ENCODE data around the gene PDIA6. TPM values are rescaled to one million over a fixed set of nuclear protein-coding genes. Genes with fewer than 3 reads are reported as not detected.

PDIA6 gene
- total RNA-seq, 2 experiments from 2014 or later, result 25.5 to 26.3 TPM

DNA sequence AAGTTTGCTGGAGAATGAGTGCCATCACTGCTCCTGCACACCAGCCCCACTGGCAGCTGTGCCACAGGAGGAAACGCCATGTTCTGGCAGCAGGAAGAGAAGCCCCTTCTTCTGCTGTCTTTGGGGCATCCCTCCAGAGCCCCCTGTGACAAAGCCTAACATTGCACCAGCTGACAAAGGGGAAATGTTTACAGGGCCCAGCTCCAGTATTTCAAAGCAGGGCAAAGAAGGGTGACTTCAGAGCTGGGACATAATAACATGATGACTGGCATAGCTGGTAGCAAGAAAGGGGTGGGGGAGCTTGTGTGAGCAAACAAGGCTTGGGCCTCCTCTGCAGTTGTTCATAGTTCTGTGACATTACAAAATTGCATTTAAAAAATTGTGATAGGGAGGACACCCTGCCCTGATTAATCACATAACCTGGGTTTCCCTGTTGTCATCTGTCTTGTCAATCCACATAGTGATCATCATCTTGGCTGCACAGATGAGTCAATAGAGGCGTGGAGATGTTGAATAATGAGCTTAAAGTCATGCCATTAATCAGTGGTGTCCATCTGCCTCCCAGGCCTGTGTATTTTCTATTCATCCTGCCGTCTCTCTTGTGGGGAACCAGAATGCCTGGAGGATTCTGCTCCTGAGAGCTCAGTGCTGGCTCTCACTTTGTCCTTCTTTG is 29.1 kb upstream of the PDIA6 start:
- peaks cover 26 to 35% of the 10 kb centered on the region in 2 experiments for H3K9me3 ChIP-seq (ENCODE audit: control insufficient read depth in 1 of 2, insufficient read depth in 1 of 2, low read length in 2 of 2)
- POLR2A ChIA-PET, result no interaction called here
- Mint-ChIP-seq H3K27me3 (peaks cover 20% of the 10 kb centered on the region), H3K4me3 (no peak overlapping the region), H3K36me3 (ENCODE audit: low read depth) (peaks cover 12% of the 10 kb centered on the region), H3K27ac (no peak overlapping the region), H3K4me1 (ENCODE audit: low read depth) (no peaks in the 10 kb centered on the region), H3K9me3 (peaks cover 5% of the 10 kb centered on the region)
- H3K4me1 ChIP-seq (ENCODE audit: insufficient read depth, low read length), result no peaks in the 10 kb centered on the region
- no peaks in the 10 kb centered on the region for H3K36me3 ChIP-seq (ENCODE audit: insufficient read depth, low read length)
- H3K27ac ChIP-seq (ENCODE audit: low read depth in 1 of 2, low read length in 2 of 2), result no peak overlapping the region
- H3K27me3 ChIP-seq (ENCODE audit: control insufficient read depth in 1 of 2, insufficient read depth in 2 of 2, low read length in 2 of 2), result peaks cover 5 to 8% of the 10 kb centered on the region in 2 experiments
- no peak overlapping the region for H3K4me3 ChIP-seq (ENCODE audit: low read length)
- DNase-seq (no peak), ATAC-seq (ENCODE audit: poor library complexity) (no peak)
- TF ChIP-seq, protein P1, sequence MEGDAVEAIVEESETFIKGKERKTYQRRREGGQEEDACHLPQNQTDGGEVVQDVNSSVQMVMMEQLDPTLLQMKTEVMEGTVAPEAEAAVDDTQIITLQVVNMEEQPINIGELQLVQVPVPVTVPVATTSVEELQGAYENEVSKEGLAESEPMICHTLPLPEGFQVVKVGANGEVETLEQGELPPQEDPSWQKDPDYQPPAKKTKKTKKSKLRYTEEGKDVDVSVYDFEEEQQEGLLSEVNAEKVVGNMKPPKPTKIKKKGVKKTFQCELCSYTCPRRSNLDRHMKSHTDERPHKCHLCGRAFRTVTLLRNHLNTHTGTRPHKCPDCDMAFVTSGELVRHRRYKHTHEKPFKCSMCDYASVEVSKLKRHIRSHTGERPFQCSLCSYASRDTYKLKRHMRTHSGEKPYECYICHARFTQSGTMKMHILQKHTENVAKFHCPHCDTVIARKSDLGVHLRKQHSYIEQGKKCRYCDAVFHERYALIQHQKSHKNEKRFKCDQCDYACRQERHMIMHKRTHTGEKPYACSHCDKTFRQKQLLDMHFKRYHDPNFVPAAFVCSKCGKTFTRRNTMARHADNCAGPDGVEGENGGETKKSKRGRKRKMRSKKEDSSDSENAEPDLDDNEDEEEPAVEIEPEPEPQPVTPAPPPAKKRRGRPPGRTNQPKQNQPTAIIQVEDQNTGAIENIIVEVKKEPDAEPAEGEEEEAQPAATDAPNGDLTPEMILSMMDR (IDR thresholded peaks at IDR 0.05), result no peak
- intact Hi-C loops (cut with DNase I, micrococcal nuclease), result no loop called here
- CTCF ChIA-PET, result interaction anchor here (0.8 kb wide), 1 partner anchor 9 kb away, joined by 3 read pairs; no protein-coding TSS in a partner anchor

DNA sequence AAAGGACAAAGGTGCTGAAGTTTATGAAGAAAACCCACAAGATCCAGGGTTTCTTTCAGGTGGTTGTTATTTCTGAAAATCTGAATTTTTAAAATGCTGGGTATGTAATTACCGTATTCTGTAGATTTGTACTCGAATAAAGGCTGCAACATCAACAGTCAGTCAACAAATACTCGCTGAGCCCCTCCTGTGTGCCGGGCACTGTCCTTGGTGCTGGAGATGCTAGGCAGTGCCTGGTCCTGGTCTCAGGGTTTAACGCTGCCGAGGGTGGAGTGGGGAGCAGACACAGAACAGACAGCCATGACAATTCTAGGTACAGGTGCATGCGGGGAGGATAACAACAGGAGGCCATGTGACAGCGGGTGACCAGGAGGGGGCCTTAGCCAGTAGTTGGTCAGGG is 27.2 kb upstream of the PDIA6 start:
- Histone ChIP-seq H3K4me1 (ENCODE audit: insufficient read depth, low read length) (peaks cover 8% of the 10 kb centered on the region), H3K27me3 (ENCODE audit: control insufficient read depth in 1 of 2, insufficient read depth in 2 of 2, low read length in 2 of 2) (peaks cover 5 to 8% of the 10 kb centered on the region in 2 experiments), H3K36me3 (ENCODE audit: insufficient read depth, low read length) (no peaks in the 10 kb centered on the region), H3K4me3 (ENCODE audit: low read length) (no peak overlapping the region), H3K9me3 (ENCODE audit: control insufficient read depth in 1 of 2, insufficient read depth in 1 of 2, low read length in 2 of 2) (peaks cover 26 to 35% of the 10 kb centered on the region in 2 experiments), H3K27ac (ENCODE audit: low read depth in 1 of 2, low read length in 2 of 2) (no peak overlapping the region)
- DNase-seq, result no peak
- TF ChIP-seq, protein P1 (IDR thresholded peaks at IDR 0.05), result no peak
- no peaks in the 10 kb centered on the region for H3K4me1 Mint-ChIP-seq (ENCODE audit: low read depth)
- intact Hi-C loops (cut with DNase I, micrococcal nuclease), result loop anchor here in 1 of 2 experiments (10.0 kb wide), 1 partner anchor 935 kb away; no protein-coding TSS in a partner anchor
- no peak overlapping the region for H3K4me3 Mint-ChIP-seq
- H3K9me3 Mint-ChIP-seq, result peaks cover 5% of the 10 kb centered on the region
- peaks cover 12% of the 10 kb centered on the region for H3K27me3 Mint-ChIP-seq
- ChIA-PET POLR2A (no interaction called here), CTCF (no interaction called here)
- peaks cover 12% of the 10 kb centered on the region for H3K36me3 Mint-ChIP-seq (ENCODE audit: low read depth)
- no peak overlapping the region for H3K27ac Mint-ChIP-seq
- ATAC-seq (ENCODE audit: poor library complexity), result no peak

DNA sequence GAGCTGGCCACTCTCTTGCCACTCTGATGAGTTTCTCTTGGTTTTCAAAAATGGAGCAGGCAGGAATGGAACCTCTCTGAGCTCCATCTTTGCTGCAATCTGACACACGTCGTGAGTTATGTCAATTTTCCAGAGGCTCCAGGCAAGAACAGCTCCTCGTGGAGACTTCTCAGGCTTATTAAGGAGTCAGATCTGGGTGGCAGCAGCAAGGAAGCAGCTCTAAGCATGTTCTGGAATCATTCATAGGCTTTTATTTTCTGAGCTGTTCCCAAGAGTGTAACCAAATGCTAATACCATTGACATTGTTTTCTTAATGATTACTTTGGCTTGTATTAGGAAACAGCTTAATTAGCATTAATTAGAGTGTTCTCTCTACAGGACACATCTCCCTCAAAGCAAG is 26.1 kb upstream of the PDIA6 start:
- Mint-ChIP-seq H3K4me3 (no peak overlapping the region), H3K27ac (no peak overlapping the region), H3K27me3 (peaks cover 12% of the 10 kb centered on the region), H3K9me3 (peaks cover 5% of the 10 kb centered on the region), H3K36me3 (ENCODE audit: low read depth) (peaks cover 12% of the 10 kb centered on the region), H3K4me1 (ENCODE audit: low read depth) (no peaks in the 10 kb centered on the region)
- Histone ChIP-seq H3K27ac (ENCODE audit: low read depth in 1 of 2, low read length in 2 of 2) (no peak overlapping the region), H3K4me1 (ENCODE audit: insufficient read depth, low read length) (peaks cover 8% of the 10 kb centered on the region), H3K36me3 (ENCODE audit: insufficient read depth, low read length) (no peaks in the 10 kb centered on the region), H3K9me3 (ENCODE audit: control insufficient read depth in 1 of 2, insufficient read depth in 1 of 2, low read length in 2 of 2) (peaks cover 26 to 30% of the 10 kb centered on the region in 2 experiments), H3K27me3 (ENCODE audit: control insufficient read depth in 1 of 2, insufficient read depth in 2 of 2, low read length in 2 of 2) (peaks cover 5 to 8% of the 10 kb centered on the region in 2 experiments), H3K4me3 (ENCODE audit: low read length) (no peak overlapping the region)
- intact Hi-C loops (cut with DNase I, micrococcal nuclease), result loop anchor here in 1 of 2 experiments (10.0 kb wide), 1 partner anchor 936 kb away; no protein-coding TSS in a partner anchor
- ATAC-seq (ENCODE audit: poor library complexity) (no peak), DNase-seq (no peak)
- TF ChIP-seq, protein P1 (IDR thresholded peaks at IDR 0.05), result no peak
- ChIA-PET POLR2A (interaction anchor here (1.2 kb wide), 1 partner anchor 291 kb away, joined by 5 read pairs; no protein-coding TSS in a partner anchor), CTCF (interaction anchor here (1.0 kb wide), 1 partner anchor 21 kb away, joined by 4 read pairs; no protein-coding TSS in a partner anchor)
